C4-2B (cell line): ENCODE results near the gene CXCR2.

Experiments
- H3K27ac ChIP-seq: fragments of 450-650 bp; 2 replicates; pipeline ENCODE4 v1.5.1; 2017
- ZFX ChIP-seq: fragments of 450-650 bp; IDR thresholded peaks from 2 replicates; pipeline ENCODE4 v1.6.1; 2017
- TF ChIP-seq, protein P1 (sequence below): fragments of 450-650 bp; conservative IDR thresholded peaks from 2 replicates; pipeline ENCODE4 v1.5.1; 2017; ENCODE audit warnings: mild to moderate bottlenecking

Gene CXCR2

DNA sequence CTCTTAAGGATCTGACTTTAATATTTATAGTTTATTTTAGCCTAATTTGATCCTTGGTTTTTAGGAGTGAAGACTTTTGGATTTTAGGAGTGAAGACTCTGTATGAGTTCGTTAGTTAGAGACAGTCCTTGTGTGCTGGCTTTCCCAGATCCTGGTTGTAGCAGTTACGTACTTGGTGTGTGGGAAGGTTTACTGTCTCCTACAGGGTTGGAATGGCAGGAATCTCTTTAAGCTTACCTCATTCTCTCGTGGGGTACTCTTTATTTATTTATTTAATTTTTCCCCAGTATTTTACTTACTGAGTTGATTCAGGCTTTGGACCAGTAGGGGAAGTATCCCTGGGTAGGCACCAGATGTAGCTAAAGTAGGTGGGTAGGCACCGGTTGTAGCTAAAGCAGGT lies 1.8 kb upstream of the CXCR2 start:
- TF ChIP-seq, protein P1, sequence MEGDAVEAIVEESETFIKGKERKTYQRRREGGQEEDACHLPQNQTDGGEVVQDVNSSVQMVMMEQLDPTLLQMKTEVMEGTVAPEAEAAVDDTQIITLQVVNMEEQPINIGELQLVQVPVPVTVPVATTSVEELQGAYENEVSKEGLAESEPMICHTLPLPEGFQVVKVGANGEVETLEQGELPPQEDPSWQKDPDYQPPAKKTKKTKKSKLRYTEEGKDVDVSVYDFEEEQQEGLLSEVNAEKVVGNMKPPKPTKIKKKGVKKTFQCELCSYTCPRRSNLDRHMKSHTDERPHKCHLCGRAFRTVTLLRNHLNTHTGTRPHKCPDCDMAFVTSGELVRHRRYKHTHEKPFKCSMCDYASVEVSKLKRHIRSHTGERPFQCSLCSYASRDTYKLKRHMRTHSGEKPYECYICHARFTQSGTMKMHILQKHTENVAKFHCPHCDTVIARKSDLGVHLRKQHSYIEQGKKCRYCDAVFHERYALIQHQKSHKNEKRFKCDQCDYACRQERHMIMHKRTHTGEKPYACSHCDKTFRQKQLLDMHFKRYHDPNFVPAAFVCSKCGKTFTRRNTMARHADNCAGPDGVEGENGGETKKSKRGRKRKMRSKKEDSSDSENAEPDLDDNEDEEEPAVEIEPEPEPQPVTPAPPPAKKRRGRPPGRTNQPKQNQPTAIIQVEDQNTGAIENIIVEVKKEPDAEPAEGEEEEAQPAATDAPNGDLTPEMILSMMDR = no peak
- TF ChIP-seq ZFX = no peak

DNA sequence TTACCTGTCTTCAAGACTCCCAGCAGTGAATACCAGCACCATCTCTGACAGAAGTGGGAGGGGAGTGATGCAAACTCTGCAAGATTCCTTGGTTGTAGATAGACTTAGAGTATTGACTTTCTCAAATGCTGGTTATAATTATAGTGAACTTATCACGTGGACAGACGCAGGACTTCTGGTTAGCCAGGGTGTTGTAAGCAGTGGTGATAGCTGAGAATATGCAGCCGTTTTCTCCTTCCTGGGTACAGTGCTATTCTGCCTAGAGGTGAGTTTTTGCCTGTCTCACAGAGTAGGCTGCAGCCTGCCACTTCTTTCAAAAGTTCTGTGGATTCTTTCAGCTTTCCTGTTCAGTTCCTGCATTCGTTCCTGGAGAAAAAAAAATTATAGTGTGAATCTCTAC lies 733 bp upstream of the CXCR2 start:
- no peak overlapping the region for H3K27ac ChIP-seq
- no peak for TF ChIP-seq ZFX
- TF ChIP-seq, protein P1 = no peak

More for the DNA sequence above, 1.8 kb upstream of the CXCR2 start:
- H3K27ac ChIP-seq = no peak overlapping the region

DNA sequence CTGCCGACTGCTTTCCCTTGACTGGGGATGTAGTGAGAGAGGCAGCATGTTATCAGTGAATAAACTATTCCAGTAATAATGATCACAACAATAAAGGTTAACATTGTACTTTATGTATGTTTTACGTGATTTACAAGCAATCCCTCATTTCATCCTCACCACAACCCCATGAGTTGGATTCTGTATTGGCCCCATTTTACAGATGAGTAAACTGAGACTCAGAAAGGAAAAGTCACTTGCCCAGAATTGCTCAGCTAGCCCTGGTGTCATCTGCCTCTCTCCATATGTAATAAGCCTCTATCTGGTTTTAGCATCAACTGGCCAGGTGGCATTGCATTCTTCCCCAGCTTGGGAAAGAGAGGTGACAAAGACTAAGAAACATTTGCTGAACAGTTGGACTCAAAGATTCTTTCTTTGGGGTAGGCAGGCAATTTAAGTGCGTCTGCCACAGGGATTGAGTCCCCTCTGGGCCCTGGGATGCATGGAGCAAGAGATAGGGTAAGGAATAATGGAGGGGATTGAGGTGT lies 2.2 kb downstream of the CXCR2 start:
- H3K27ac ChIP-seq = no peak overlapping the region
- TF ChIP-seq, protein P1 = no peak

GRCh38 chr2:218128781-218129457 lies 3.1 kb downstream of the CXCR2 start:
- no peak overlapping the region for H3K27ac ChIP-seq
- TF ChIP-seq ZFX = no peak
- TF ChIP-seq, protein P1 = no peak

DNA sequence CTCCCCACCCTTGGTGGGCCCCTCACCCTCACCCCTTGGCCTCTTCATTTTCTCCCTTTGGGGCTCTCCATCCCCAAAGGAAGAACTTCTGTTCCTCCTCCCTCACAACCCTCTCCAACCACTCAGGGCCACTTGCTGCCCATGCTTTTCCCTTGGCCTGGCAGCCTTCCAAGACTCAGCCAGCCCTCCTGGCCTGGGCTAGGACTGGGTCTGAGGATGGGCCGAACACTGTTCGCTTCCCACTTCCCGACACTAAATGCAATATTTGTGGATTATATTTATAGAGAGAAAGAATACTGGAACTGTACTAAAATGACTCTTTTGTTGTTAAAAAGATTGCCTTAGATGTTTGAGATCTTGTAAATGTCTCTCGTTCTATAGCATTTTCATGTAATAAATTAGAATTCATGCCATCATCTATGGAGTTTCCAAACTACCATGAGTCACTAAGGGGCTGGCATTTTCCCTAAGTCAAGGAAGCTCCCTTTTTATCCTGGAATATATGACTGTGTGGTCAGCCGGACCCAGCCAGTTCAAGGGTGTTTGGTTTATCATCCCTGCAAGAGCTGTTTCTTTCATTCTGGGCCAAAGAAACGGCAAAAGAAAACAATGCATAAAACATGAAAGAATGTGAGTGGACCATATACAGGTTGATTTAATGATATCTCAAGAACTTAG lies 3.8 kb downstream of the CXCR2 start:
- TF ChIP-seq, protein P1 = no peak
- TF ChIP-seq ZFX = no peak

GRCh38 chr2:218130377-218130776 lies 4.5 kb downstream of the CXCR2 start:
- no peak overlapping the region for H3K27ac ChIP-seq
- TF ChIP-seq ZFX = no peak
- TF ChIP-seq, protein P1 = no peak

More for the DNA sequence above, 3.8 kb downstream of the CXCR2 start:
- H3K27ac ChIP-seq = no peak overlapping the region

GRCh38 chr2:218130822-218131221 lies 5.0 kb downstream of the CXCR2 start:
- no peak overlapping the region for H3K27ac ChIP-seq
- TF ChIP-seq, protein P1 = no peak
